HEK293 (cell line): ENCODE data around the gene LARP6.

Experiments
- CTCF ChIA-PET: fragments of 350-600 bp; formaldehyde crosslinking; extraction: SDS; loops from one replicate; lab custom pipeline; 2021; ENCODE audit warnings: antibody characterized with exemption; lab: Yijun Ruan, JAX
- POLR2A ChIA-PET: fragments of 300-600 bp; formaldehyde crosslinking; extraction: SDS; loops from one replicate; lab custom pipeline; 2020; ENCODE audit warnings: antibody characterized with exemption, inconsistent platforms; lab: Yijun Ruan, JAX
- H3K27ac ChIP-seq: fragments of 200-500 bp; sonication (Bioruptor generic); 2 replicates; pipeline ENCODE4 v1.5.1; 2014; ENCODE audit warnings: low read depth, low read length, control low read depth, inconsistent platforms; ENCODE audit errors: extremely low read depth
- H3K36me3 ChIP-seq, 2 experiments: fragments of 200-500 bp in 1 of 2; sonication (Bioruptor generic) in 1 of 2; 1 replicate in 1 of 2; 2 replicates in 1 of 2; pipeline ENCODE4 v1.5.1; 2014 to 2017; ENCODE audit warnings: inconsistent platforms in 2 of 2, low read length in 2 of 2; ENCODE audit not compliant: control insufficient read depth in 2 of 2, insufficient read depth in 1 of 2
- H3K4me1 ChIP-seq: fragments of 200-500 bp; sonication (Bioruptor generic); 2 replicates; pipeline ENCODE4 v1.5.1; 2014; ENCODE audit warnings: mild to moderate bottlenecking, low read length, inconsistent platforms; ENCODE audit not compliant: control insufficient read depth, insufficient read depth
- H3K4me3 ChIP-seq: 2 replicates; pipeline ENCODE4 v1.5.1; 2011; ENCODE audit warnings: low read depth, mild to moderate bottlenecking, control low read depth, low read length, moderate library complexity
- H3K9me3 ChIP-seq: fragments of 200-500 bp; sonication (Bioruptor generic); 2 replicates; pipeline ENCODE4 v1.5.1; 2014; ENCODE audit warnings: low read depth, low read length, inconsistent platforms; ENCODE audit not compliant: control insufficient read depth, insufficient read depth
- GLI2 ChIP-seq: fragments of 450-650 bp; formaldehyde crosslinking; IDR thresholded peaks from 2 replicates; pipeline ENCODE4; 2017; ENCODE audit warnings: missing biosample characterization, missing genetic modification characterization, low read depth, borderline replicate concordance
- GLIS1 ChIP-seq: fragments of 450-650 bp; formaldehyde crosslinking; IDR thresholded peaks from 2 replicates; pipeline ENCODE4 v1.5.1; 2016; ENCODE audit warnings: missing biosample characterization, missing genetic modification characterization
- HIC1 ChIP-seq: fragments of 450-650 bp; formaldehyde crosslinking; IDR thresholded peaks from 2 replicates; pipeline ENCODE4 v1.5.1; 2016; ENCODE audit warnings: missing biosample characterization, missing genetic modification characterization
- MEIS1 ChIP-seq: sonication (generic); formaldehyde crosslinking; IDR thresholded peaks from 2 replicates; pipeline ENCODE4 v1.8.1; 2022; ENCODE audit warnings: missing genetic modification reagents, mild to moderate bottlenecking, borderline replicate concordance
- MZF1 ChIP-seq: fragments of 450-650 bp; formaldehyde crosslinking; IDR thresholded peaks from 2 replicates; pipeline ENCODE4 v1.5.1; 2017; ENCODE audit warnings: missing biosample characterization, missing genetic modification characterization, borderline replicate concordance
- SALL2 ChIP-seq: fragments of 450-650 bp; formaldehyde crosslinking; IDR thresholded peaks from 2 replicates; pipeline ENCODE4 v1.5.0; 2017; ENCODE audit warnings: missing biosample characterization, mild to moderate bottlenecking, missing genetic modification characterization, borderline replicate concordance
- SCRT2 ChIP-seq: fragments of 450-650 bp; formaldehyde crosslinking; IDR thresholded peaks from 2 replicates; pipeline ENCODE4 v1.5.1; 2016; ENCODE audit warnings: missing biosample characterization, missing genetic modification characterization
- SP3 ChIP-seq: fragments of 450-650 bp; formaldehyde crosslinking; IDR thresholded peaks from 2 replicates; pipeline ENCODE4 v1.5.1; 2016; ENCODE audit warnings: missing biosample characterization, missing genetic modification characterization
- SP7 ChIP-seq: fragments of 450-650 bp; formaldehyde crosslinking; IDR thresholded peaks from 2 replicates; pipeline ENCODE4 v1.5.1; 2016; ENCODE audit warnings: missing biosample characterization, missing genetic modification characterization
- ZBTB48 ChIP-seq: fragments of 450-650 bp; formaldehyde crosslinking; IDR thresholded peaks from 2 replicates; pipeline ENCODE4 v1.5.1; 2016; ENCODE audit warnings: missing biosample characterization, missing genetic modification characterization
- ZNF148 ChIP-seq: fragments of 450-650 bp; formaldehyde crosslinking; IDR thresholded peaks from 2 replicates; pipeline ENCODE4 v1.5.0; 2017; ENCODE audit warnings: missing biosample characterization, missing genetic modification characterization, borderline replicate concordance
- ZNF211 ChIP-seq: fragments of 450-650 bp; formaldehyde crosslinking; IDR thresholded peaks from 2 replicates; pipeline ENCODE4 v1.5.1; 2016; ENCODE audit warnings: low read depth, missing biosample characterization, missing genetic modification characterization
- ZNF416 ChIP-seq: fragments of 450-650 bp; formaldehyde crosslinking; IDR thresholded peaks from 2 replicates; pipeline ENCODE4 v1.5.1; 2016; ENCODE audit warnings: missing biosample characterization, missing genetic modification characterization
- ZNF48 ChIP-seq: fragments of 450-650 bp; formaldehyde crosslinking; IDR thresholded peaks from 2 replicates; pipeline ENCODE4 v1.5.1; 2016; ENCODE audit warnings: missing biosample characterization, missing genetic modification characterization
- ZNF580 ChIP-seq: fragments of 450-650 bp; formaldehyde crosslinking; IDR thresholded peaks from 2 replicates; pipeline ENCODE4 v1.5.1; 2016; ENCODE audit warnings: missing biosample characterization, missing genetic modification characterization
- ZNF585B ChIP-seq: fragments of 450-650 bp; formaldehyde crosslinking; IDR thresholded peaks from 2 replicates; pipeline ENCODE4 v1.5.1; 2016; ENCODE audit warnings: missing biosample characterization, missing genetic modification characterization
- ZNF654 ChIP-seq: fragments of 450-650 bp; formaldehyde crosslinking; IDR thresholded peaks from 2 replicates; pipeline ENCODE4 v1.5.1; 2016; ENCODE audit warnings: low read depth, missing biosample characterization, missing genetic modification characterization
- ZNF747 ChIP-seq: fragments of 450-650 bp; formaldehyde crosslinking; IDR thresholded peaks from 2 replicates; pipeline ENCODE4 v1.5.1; 2016; ENCODE audit warnings: missing biosample characterization, missing genetic modification characterization
- ZNF776 ChIP-seq: fragments of 450-650 bp; formaldehyde crosslinking; IDR thresholded peaks from 2 replicates; pipeline ENCODE4 v1.5.0; 2017; ENCODE audit warnings: missing biosample characterization, missing genetic modification characterization, borderline replicate concordance
- ZNF792 ChIP-seq: fragments of 450-650 bp; formaldehyde crosslinking; IDR thresholded peaks from 2 replicates; pipeline ENCODE4 v1.5.1; 2016; ENCODE audit warnings: missing biosample characterization, missing genetic modification characterization
- ZXDB ChIP-seq: fragments of 450-650 bp; formaldehyde crosslinking; IDR thresholded peaks from 2 replicates; pipeline ENCODE4 v1.5.1; 2016; ENCODE audit warnings: missing biosample characterization, missing genetic modification characterization

LARP6 gene

GRCh38 chr15:70879401-70879800 lies 25.4 kb upstream of the LARP6 start (continued):
- TF ChIP-seq ZNF585B: no peak
- no peak for TF ChIP-seq ZNF211 (tag by site-specific recombination)
- TF ChIP-seq ZNF580 (tag by site-specific recombination): no peak
- TF ChIP-seq SALL2 (tag by site-specific recombination): no peak
- no peak for TF ChIP-seq ZNF654 (tag by site-specific recombination)

- Histone ChIP-seq H3K36me3 (peaks cover 0 to 6% of the 10 kb centered on the region in 2 experiments; a peak in 1 of 3 replicates), H3K4me3 (no peak overlapping the region), H3K9me3 (no peaks in the 10 kb centered on the region), H3K4me1 (no peaks in the 10 kb centered on the region), H3K27ac (no peak overlapping the region)
- CTCF ChIA-PET: interaction anchor here (4.7 kb wide), 1 partner anchor 51 kb away, joined by 70 read pairs; no protein-coding TSS in a partner anchor
- POLR2A ChIA-PET: no interaction called here
- TF ChIP-seq ZNF747 (tag by site-specific recombination) (no peak), ZNF148 (tag by site-specific recombination) (no peak), ZNF776 (no peak), HIC1 (tag by site-specific recombination) (no peak), ZBTB48 (tag by site-specific recombination) (no peak), ZNF48 (tag by site-specific recombination) (no peak), GLI2 (no peak), ZXDB (no peak), MEIS1 (no peak), SCRT2 (no peak), GLIS1 (tag by site-specific recombination) (no peak), SP7 (tag by site-specific recombination) (no peak), ZNF792 (tag by site-specific recombination) (no peak), MZF1 (tag by site-specific recombination) (no peak), ZNF416 (no peak)
Measured at GRCh38 chr15:70876683-70877082, 22.7 kb upstream of the LARP6 start.

DNA sequence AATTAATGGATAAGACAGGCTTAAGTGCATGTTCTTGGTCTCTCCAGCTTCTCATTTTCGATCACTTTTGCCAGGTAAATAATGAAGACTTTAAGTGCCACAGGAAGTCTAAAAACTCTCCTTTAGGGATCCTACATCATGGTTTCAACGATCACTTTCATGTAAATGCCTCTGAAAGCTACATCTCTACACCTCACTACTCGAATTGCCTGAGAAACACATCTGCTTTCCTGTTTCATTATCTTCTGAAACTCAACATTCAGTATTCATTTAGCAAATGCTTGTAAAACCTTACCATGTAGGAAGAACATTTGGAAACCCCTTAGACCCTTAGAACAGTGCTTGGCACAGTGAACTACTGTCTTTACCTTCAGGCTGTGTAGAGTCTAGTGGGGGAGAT lies 22.1 kb upstream of the LARP6 start:
- peaks cover 0 to 6% of the 10 kb centered on the region in 2 experiments; a peak in 1 of 3 replicates for H3K36me3 ChIP-seq
- no peak overlapping the region for H3K27ac ChIP-seq
- ChIA-PET CTCF (interaction anchor here (0.8 to 4.7 kb wide), 10 partner anchors 9 to 568 kb away, joined by 3 to 70 read pairs (median 11); no protein-coding TSS in a partner anchor), POLR2A (no interaction called here)
- TF ChIP-seq SP3: no peak
- no peaks in the 10 kb centered on the region for H3K4me1 ChIP-seq
- H3K4me3 ChIP-seq: no peak overlapping the region
- H3K9me3 ChIP-seq: no peaks in the 10 kb centered on the region
